Vagina (tissue), 2 donors: Measurements from ENCODE around the gene MPP4.

ENCODE experiments used
- POLR2A ChIP-seq, 2 donors: fragments of 450-650 bp; IDR thresholded peaks; one replicate each; pipeline ENCODE4 v1.6.1; 2017; ENCODE audit warnings: antibody characterized with exemption in 2 of 2, mild to moderate bottlenecking in 2 of 2, moderate library complexity in 2 of 2
- POLR2AphosphoS5 ChIP-seq, 2 donors: sonication (generic); formaldehyde crosslinking; IDR thresholded peaks; one replicate each; pipeline ENCODE4 v1.9.0; 2017; ENCODE audit warnings: antibody characterized with exemption in 2 of 2, mild to moderate bottlenecking in 2 of 2, low read depth in 1 of 2; ENCODE audit not compliant: insufficient read depth in 1 of 2
- TF ChIP-seq, protein P1 (sequence below), 3 experiments: fragments of 450-650 bp in 2 of 3; fragments of 200-600 bp in 1 of 3; sonication (generic) in 1 of 3; IDR thresholded peaks; one replicate each; pipeline ENCODE4 v1.5.1; 2017 to 2019; ENCODE audit warnings: antibody characterized with exemption in 3 of 3, mild to moderate bottlenecking in 2 of 3, moderate library complexity in 2 of 3

DNA sequence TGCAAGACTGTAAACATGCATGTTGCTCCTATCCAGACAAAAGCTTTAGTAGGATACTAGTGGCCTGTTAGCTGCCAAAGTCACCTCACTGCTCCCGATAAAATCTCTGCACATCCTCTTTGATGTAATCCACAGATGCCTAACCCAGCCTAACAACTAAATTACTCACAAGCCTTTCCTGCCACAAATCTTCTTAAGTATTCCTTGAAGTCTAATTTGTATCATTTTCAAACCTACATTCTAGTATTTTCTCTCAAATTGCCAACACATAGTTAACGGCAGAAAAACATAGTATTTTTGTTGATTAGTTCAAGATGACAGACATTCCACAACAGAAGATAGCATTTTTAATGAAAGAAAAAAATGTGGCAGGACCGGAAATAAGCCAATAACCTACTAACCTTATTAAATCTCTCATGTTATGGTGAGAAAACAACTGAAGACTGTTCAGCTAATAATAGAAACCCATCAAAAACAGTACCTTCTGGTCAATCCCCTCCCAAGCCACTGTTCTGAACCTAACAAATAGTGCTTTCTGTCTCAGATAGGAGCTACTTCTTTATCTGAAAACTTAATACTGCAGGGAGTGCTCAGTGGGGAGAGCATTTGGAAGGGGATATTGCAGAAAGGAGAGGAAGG lies at the start of gene MPP4:
- TF ChIP-seq POLR2A (IDR thresholded peaks at IDR 0.05) (no peak), POLR2AphosphoS5 (IDR thresholded peaks at IDR 0.05; ENCODE audit: insufficient read depth in 1 of 2, low read depth in 1 of 2) (no peak)
- TF ChIP-seq, protein P1, sequence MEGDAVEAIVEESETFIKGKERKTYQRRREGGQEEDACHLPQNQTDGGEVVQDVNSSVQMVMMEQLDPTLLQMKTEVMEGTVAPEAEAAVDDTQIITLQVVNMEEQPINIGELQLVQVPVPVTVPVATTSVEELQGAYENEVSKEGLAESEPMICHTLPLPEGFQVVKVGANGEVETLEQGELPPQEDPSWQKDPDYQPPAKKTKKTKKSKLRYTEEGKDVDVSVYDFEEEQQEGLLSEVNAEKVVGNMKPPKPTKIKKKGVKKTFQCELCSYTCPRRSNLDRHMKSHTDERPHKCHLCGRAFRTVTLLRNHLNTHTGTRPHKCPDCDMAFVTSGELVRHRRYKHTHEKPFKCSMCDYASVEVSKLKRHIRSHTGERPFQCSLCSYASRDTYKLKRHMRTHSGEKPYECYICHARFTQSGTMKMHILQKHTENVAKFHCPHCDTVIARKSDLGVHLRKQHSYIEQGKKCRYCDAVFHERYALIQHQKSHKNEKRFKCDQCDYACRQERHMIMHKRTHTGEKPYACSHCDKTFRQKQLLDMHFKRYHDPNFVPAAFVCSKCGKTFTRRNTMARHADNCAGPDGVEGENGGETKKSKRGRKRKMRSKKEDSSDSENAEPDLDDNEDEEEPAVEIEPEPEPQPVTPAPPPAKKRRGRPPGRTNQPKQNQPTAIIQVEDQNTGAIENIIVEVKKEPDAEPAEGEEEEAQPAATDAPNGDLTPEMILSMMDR (IDR thresholded peaks at IDR 0.05) = no peak
